HG03571 (cell line): ENCODE measurements around the gene COL6A1.

Experiments
- ATAC-seq: cut with Tn5 transposase; IDR thresholded peaks from one replicate; pipeline ENCODE4 v1.9.1; 2021; ENCODE audit not compliant: unreplicated experiment

COL6A1 gene

GRCh38 chr21:45982092-45982757 is 655 bp downstream of the COL6A1 start:
- no peak for ATAC-seq

- ATAC-seq = no peak
These were observed 1.4 kb downstream of the COL6A1 start for GRCh38 chr21:45982758-45983648.

- no peak for ATAC-seq
These were observed 2.0 kb downstream of the COL6A1 start for GRCh38 chr21:45983649-45983965.

GRCh38 chr21:45983981-45984551 is 2.5 kb downstream of the COL6A1 start:
- no peak for ATAC-seq

- no peak for ATAC-seq
These were observed 3.1 kb downstream of the COL6A1 start for GRCh38 chr21:45984584-45985095.

GRCh38 chr21:45985471-45986315 is 4.1 kb downstream of the COL6A1 start:
- ATAC-seq = no peak

- no peak for ATAC-seq
These were observed 4.9 kb downstream of the COL6A1 start for GRCh38 chr21:45986316-45987051.

GRCh38 chr21:45987121-45987711 is 5.6 kb downstream of the COL6A1 start:
- ATAC-seq = no peak

GRCh38 chr21:45988366-45989347 is 7.1 kb downstream of the COL6A1 start:
- no peak for ATAC-seq

GRCh38 chr21:45989355-45990048 is 7.9 kb downstream of the COL6A1 start:
- ATAC-seq = no peak

- ATAC-seq = no peak
These were observed 8.6 kb downstream of the COL6A1 start for GRCh38 chr21:45990049-45990711.

GRCh38 chr21:45990741-45991605 is 9.4 kb downstream of the COL6A1 start:
- no peak for ATAC-seq

GRCh38 chr21:45991606-45992300 is 10.2 kb downstream of the COL6A1 start:
- no peak for ATAC-seq

GRCh38 chr21:45992301-45993209 is 11.0 kb downstream of the COL6A1 start:
- no peak for ATAC-seq
